ENCODE data around the gene ADAM30.

ADAM30 gene

GRCh38 chr1:119896303-119896702 is at the start of gene ADAM30:
Gene ADAM30, minus strand, starts transcription at chr1:119896515. Its CDS starts 179 bp downstream, at chr1:119896336.
- no peak for DNase-seq

DNA sequence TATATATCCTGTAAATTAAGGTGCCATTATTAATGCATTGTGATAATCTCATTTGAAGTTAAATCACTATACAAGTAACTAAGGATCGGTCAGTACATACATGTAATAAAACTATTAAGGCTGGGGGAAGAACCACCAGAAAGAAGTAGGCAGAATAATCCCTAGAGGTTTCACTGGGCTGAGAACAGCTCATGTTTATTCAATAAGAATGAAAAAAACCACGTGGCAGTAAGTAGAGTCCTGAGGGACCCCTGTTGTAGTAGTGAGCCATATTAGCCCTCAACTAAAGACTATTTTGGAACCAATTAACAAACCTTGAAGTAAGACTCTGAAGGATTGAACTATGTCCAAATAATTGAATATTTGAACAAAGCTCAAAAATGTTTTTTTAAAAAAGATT is 46.9 kb upstream of the ADAM30 start:
- DNase-seq: no peak

DNA sequence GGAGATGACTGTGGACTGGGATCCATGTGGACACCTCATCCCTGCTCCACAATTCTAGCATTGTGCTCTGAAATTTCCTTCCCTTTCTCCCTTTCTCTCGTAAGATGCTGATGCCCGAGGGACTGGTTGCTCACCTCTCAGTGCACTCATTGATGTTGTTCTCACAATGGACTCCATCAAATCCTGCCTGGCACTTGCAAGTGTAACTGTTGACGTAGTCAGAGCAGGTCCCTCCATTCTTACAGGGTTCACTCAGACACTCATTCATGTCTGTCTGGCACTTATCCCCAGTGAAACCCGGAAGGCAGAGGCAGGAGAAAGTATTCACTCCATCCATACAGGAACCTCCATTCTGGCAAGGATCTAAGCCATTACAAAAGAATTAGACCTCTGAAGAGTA is 45.1 kb upstream of the ADAM30 start:
- no peak for DNase-seq

- no peak for DNase-seq
Observed at GRCh38 chr1:119940697-119941096, 44.4 kb upstream of the ADAM30 start.

GRCh38 chr1:119937198-119937597 is 40.9 kb upstream of the ADAM30 start:
- DNase-seq: no peak

- no peak for DNase-seq
Observed at GRCh38 chr1:119935915-119936314, 39.6 kb upstream of the ADAM30 start.

- DNase-seq: no peak
Observed at GRCh38 chr1:119935373-119935772, 39.1 kb upstream of the ADAM30 start.

GRCh38 chr1:119933397-119933796 is 37.1 kb upstream of the ADAM30 start:
- DNase-seq: no peak

GRCh38 chr1:119929643-119930315 is 33.5 kb upstream of the ADAM30 start:
- DNase-seq: no peak

DNA sequence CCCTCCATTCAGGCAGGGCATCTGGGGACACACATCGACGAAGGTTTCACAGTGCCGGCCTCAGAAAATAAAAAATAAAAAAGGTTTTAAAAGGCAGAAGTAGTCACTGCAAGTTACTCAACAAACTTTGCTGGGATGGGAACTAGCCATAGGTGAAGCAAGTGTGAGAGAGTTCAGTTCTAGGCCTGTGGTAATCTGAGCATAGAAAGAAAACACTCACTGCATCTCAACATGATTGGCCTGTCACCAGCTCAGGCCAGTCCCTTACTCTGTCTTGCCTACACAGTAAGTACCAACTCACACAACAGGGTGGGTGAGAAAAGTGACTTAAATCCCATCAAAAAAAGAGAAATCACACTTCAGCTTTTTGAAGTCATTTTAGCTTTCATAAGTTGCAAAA is 30.2 kb upstream of the ADAM30 start:
- DNase-seq: no peak

- no peak for DNase-seq
Observed at GRCh38 chr1:119924948-119925898, 28.9 kb upstream of the ADAM30 start.

- DNase-seq: no peak
Observed at GRCh38 chr1:119920104-119920968, 24.0 kb upstream of the ADAM30 start.

DNA sequence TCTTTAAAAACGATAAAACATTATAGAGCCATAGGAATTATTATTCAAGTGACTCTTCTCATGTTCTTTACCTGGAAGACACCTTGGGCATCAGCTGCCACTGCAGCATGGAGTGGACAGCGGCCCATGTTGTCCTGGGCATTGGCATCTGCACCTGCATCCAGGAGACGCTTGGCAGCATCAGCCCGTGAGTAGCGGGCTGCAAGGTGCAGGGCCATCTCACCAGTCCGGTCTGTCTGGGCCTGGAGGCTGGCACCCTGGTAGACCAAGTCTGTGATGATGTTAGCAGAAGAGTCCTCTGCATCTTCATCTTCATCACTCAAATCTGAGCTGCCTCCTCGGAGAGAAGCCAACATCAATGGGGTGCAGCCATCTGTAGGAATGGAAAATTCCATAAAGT is 22.9 kb upstream of the ADAM30 start:
- no peak for DNase-seq

- DNase-seq: no peak
Observed at GRCh38 chr1:119918301-119918700, 22.0 kb upstream of the ADAM30 start.

GRCh38 chr1:119917304-119918055 is 21.2 kb upstream of the ADAM30 start:
- no peak for DNase-seq

DNA sequence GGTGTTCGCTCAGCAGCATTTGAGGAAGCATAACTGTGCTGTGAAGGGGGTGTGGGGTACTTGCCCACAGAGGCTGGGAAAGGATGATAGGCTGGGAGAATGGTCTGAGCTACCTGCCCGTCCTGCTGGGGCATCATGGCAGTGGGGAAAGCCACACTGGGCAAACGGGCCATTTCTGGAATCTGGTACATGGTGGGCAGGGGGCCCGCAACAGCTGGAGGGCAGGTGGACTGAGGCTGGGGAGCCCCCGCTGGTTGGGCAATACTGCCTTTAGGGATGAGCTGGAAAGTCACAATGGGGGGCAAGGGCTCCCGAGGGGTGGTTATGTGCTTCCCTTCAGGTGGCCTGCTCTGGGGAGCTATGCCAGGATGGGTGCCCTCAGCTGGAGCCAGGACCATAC is 19.2 kb upstream of the ADAM30 start:
- no peak for DNase-seq

- DNase-seq: no peak
Observed at GRCh38 chr1:119914071-119914470, 17.8 kb upstream of the ADAM30 start.

GRCh38 chr1:119912963-119913362 is 16.6 kb upstream of the ADAM30 start:
- DNase-seq: no peak

DNA sequence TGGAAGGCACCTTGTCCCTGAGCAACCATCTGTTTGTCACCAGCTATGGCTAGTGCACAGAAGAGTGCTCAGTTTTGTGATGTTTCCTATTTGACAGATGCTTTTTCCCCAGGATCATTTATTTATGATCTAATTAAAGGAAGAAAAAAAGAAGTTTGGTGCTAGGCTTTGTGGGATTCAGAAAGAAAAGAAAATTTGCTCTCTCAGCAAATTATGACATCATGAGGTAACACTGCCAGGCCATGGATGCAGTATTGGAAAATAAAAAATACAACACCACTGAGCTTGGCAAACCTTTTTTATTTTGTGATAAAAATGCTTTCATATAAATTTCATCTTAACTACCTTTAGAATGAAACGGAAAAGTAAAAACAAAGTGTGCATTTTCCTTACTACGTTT is 15.5 kb upstream of the ADAM30 start:
- DNase-seq: no peak

- DNase-seq: no peak
Observed at GRCh38 chr1:119910618-119911017, 14.3 kb upstream of the ADAM30 start.

DNA sequence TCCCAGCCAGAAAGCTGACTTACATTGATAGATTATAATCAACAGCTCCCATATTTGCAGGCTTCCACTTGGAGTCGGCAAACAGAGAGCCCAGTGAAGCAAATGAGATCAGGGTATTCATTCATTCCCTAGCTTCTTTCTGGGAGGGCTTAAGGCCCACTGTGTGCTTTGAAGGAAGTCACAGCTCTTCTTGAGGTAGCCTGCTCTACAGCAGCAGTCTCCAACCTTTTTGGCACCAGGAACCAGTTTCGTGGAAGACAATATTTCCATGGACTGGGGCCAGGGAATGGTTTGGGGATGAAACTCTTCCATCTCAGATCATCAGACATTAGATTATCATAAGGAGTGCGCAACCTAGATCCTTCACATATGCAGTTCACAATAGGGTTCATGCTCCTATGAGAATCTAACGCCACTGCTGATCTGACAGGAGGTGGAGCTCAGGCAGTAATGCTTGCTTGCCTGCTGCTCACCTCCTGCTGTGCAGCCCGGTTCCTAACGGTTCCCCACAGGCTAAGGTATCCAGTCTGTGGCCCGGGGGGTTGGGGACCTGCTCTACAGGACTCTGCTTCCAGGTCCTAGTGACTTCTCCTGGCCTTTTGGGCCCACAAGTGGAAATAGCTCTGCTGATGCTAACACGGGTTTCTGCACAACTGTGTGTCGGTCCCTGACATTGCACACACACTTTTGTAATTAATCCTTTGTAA is 13.7 kb upstream of the ADAM30 start:
- no peak for DNase-seq

GRCh38 chr1:119908661-119909060 is 12.3 kb upstream of the ADAM30 start:
- no peak for DNase-seq

All from HCEC 1CT (cell line).